ENCODE data around the gene TRAPPC2. TPM values are rescaled to one million over a fixed set of nuclear protein-coding genes. Genes with fewer than 3 reads are reported as not detected.

Gene TRAPPC2
- total RNA-seq, 1 experiment from 2014 or later: 19.5 TPM

- H3K4me3 ChIP-seq (ENCODE audit: low read depth, low read length, poor library complexity, severe bottlenecking): no peak overlapping the region
- ChIA-PET CTCF (no interaction called here), POLR2A (ENCODE audit: low non-redundant PET) (interaction anchor here (0.5 kb wide), 1 partner anchor 1512 kb away, joined by 4 read pairs; no protein-coding TSS in a partner anchor)
- no peaks in the 10 kb centered on the region for H3K27me3 ChIP-seq (replicated peaks; ENCODE audit: insufficient read depth, low read depth, low read length, poor library complexity)
- no peak for TF ChIP-seq CTCF (conservative IDR thresholded peaks at IDR 0.05; ENCODE audit: low read depth, low read length)
- TF ChIP-seq EZH2 (IDR thresholded peaks at IDR 0.05; ENCODE audit: borderline replicate concordance, low read depth, low read length, poor library complexity, severe bottlenecking): no peak
- peaks cover 41% of the 10 kb centered on the region for H3K4me1 ChIP-seq (ENCODE audit: insufficient read depth, low read length, poor library complexity, severe bottlenecking)
- no peaks in the 10 kb centered on the region for H3K9me3 ChIP-seq (ENCODE audit: low read depth, low read length, poor library complexity, severe bottlenecking)
- no peaks in the 10 kb centered on the region for H3K36me3 ChIP-seq (ENCODE audit: insufficient read depth, low read length, poor library complexity, severe bottlenecking)
- DNase-seq (ENCODE audit: low spot score): peak; percentile 57
- intact Hi-C loops (cut with micrococcal nuclease; ENCODE audit: unreplicated experiment): no loop called here
- H3K27ac ChIP-seq (ENCODE audit: low read depth, low read length, poor library complexity, severe bottlenecking): no peak overlapping the region
- no TSS peak for BruUV-seq (replicated peaks)
Observed at GRCh38 chrX:13698432-13698831, 36.0 kb downstream of the TRAPPC2 start.

- no peak for DNase-seq (ENCODE audit: low spot score)
- TF ChIP-seq EZH2 (IDR thresholded peaks at IDR 0.05; ENCODE audit: borderline replicate concordance, low read depth, low read length, poor library complexity, severe bottlenecking) (no peak), CTCF (conservative IDR thresholded peaks at IDR 0.05; ENCODE audit: low read depth, low read length) (no peak)
- no TSS peak for BruUV-seq (replicated peaks)
- Histone ChIP-seq H3K27me3 (replicated peaks; ENCODE audit: insufficient read depth, low read depth, low read length, poor library complexity) (no peaks in the 10 kb centered on the region), H3K9me3 (ENCODE audit: low read depth, low read length, poor library complexity, severe bottlenecking) (no peaks in the 10 kb centered on the region), H3K36me3 (ENCODE audit: insufficient read depth, low read length, poor library complexity, severe bottlenecking) (no peaks in the 10 kb centered on the region), H3K4me3 (ENCODE audit: low read depth, low read length, poor library complexity, severe bottlenecking) (no peak overlapping the region), H3K27ac (ENCODE audit: low read depth, low read length, poor library complexity, severe bottlenecking) (no peak overlapping the region), H3K4me1 (ENCODE audit: insufficient read depth, low read length, poor library complexity, severe bottlenecking) (peaks cover 46% of the 10 kb centered on the region)
- intact Hi-C loops (cut with micrococcal nuclease; ENCODE audit: unreplicated experiment): no loop called here
- CTCF ChIA-PET: no interaction called here
- POLR2A ChIA-PET (ENCODE audit: low non-redundant PET): no interaction called here
Observed at GRCh38 chrX:13697976-13698375, 36.4 kb downstream of the TRAPPC2 start.

- Histone ChIP-seq H3K4me1 (ENCODE audit: insufficient read depth, low read length, poor library complexity, severe bottlenecking) (peaks cover 51% of the 10 kb centered on the region), H3K36me3 (ENCODE audit: insufficient read depth, low read length, poor library complexity, severe bottlenecking) (no peaks in the 10 kb centered on the region), H3K27me3 (replicated peaks; ENCODE audit: insufficient read depth, low read depth, low read length, poor library complexity) (no peaks in the 10 kb centered on the region), H3K4me3 (ENCODE audit: low read depth, low read length, poor library complexity, severe bottlenecking) (no peak overlapping the region), H3K9me3 (ENCODE audit: low read depth, low read length, poor library complexity, severe bottlenecking) (no peaks in the 10 kb centered on the region), H3K27ac (ENCODE audit: low read depth, low read length, poor library complexity, severe bottlenecking) (no peak overlapping the region)
- intact Hi-C loops (cut with micrococcal nuclease; ENCODE audit: unreplicated experiment): no loop called here
- ChIA-PET POLR2A (ENCODE audit: low non-redundant PET) (no interaction called here), CTCF (no interaction called here)
- no peak for TF ChIP-seq EZH2 (IDR thresholded peaks at IDR 0.05; ENCODE audit: borderline replicate concordance, low read depth, low read length, poor library complexity, severe bottlenecking)
- TF ChIP-seq CTCF (conservative IDR thresholded peaks at IDR 0.05; ENCODE audit: low read depth, low read length): no peak
- no TSS peak for BruUV-seq (replicated peaks)
- no peak for DNase-seq (ENCODE audit: low spot score)
Observed at GRCh38 chrX:13697455-13697854, 37.0 kb downstream of the TRAPPC2 start.
